ENCODE measurements around the gene CR2.
"Not testable (repeated sequence)": the region's sequence is repeated elsewhere in the genome, so short reads cannot be mapped to it uniquely, and the experiment has no call there.

CR2 gene

DNA sequence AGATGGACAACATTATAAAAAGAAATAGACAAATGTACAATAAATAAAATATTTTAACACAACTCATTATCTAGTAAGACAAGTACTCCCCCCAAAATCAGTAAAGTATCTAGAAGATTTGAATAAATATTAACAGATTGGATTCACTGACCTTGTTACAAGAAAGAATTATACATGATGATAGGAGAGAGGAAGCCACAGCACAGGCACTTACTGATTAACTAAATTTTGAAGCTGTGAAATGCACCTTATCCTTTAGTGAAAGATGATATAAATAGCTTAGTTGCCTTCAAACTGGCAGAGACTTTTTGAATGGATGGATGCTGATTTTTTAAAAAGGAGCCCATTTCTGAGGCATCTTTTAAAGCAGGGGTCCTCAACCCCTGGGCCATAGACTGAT, 50.3 kb downstream of the CR2 start:
- DNase-seq (ENCODE audit: low spot score): no peak

- no peak for DNase-seq (ENCODE audit: low spot score)
Measured at GRCh38 chr1:207510444-207510843, 56.3 kb downstream of the CR2 start.

DNA sequence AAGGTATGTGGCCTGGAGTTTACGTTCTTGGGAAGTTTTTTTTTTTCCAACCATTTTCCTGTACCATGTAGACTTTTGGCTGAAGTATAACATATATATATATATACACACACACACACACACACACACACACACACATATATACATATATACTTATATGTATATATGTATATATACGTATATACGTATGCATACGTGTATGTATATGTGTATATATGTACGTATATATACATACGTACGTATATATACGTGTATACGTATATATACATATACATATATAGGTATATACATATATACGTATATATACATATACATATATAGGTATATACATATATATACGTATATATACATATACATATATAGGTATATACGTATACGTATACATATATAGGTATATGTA, 60.8 kb downstream of the CR2 start:
- no peak for DNase-seq (ENCODE audit: low spot score)

GRCh38 chr1:207516729-207517128, 62.6 kb downstream of the CR2 start:
- DNase-seq (ENCODE audit: low spot score): no peak

- no peak for DNase-seq (ENCODE audit: low spot score)
Measured at GRCh38 chr1:207518608-207519236, 64.6 kb downstream of the CR2 start.

DNA sequence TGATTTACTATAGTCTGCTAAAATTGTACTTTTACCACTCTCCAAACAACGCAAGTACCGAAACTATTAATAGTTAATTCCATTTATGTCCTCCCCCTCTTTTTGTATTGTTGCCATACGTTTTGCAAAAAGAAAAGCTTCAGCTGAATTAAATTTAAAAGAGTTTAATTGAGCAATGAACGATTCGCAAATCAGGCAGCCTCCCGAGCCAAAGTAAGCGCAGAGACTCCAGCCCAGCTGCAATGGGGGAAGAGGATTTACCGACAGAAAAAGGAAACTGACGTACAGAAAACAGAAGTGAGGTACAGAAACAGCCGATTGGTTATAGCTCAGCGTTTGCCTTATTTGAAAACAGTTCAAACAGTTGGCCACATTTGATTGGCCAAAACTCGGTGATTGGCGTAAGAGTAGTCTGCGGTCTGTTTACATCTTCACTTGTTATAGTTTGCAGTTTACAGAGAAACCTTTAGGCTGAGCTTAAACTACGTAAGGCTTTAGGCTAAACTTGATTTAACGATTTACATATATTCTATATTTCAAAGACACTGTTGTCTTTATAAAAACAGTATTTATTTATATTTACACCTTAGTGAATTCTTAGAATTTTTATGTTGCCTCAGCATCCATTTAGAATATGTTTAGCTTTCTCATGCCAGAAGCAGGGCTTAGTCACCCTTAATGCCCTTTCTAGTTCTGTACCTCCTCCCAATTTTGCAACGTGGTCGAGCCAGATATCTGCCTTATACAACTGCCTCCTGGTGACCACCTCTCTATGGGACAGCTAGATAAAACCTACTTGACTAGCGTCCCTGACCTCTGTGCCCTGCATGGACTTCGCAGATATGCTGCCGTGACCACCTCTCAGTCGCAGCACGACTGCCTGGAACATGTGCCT, 65.6 kb downstream of the CR2 start:
- DNase-seq (ENCODE audit: low spot score): no peak

DNA sequence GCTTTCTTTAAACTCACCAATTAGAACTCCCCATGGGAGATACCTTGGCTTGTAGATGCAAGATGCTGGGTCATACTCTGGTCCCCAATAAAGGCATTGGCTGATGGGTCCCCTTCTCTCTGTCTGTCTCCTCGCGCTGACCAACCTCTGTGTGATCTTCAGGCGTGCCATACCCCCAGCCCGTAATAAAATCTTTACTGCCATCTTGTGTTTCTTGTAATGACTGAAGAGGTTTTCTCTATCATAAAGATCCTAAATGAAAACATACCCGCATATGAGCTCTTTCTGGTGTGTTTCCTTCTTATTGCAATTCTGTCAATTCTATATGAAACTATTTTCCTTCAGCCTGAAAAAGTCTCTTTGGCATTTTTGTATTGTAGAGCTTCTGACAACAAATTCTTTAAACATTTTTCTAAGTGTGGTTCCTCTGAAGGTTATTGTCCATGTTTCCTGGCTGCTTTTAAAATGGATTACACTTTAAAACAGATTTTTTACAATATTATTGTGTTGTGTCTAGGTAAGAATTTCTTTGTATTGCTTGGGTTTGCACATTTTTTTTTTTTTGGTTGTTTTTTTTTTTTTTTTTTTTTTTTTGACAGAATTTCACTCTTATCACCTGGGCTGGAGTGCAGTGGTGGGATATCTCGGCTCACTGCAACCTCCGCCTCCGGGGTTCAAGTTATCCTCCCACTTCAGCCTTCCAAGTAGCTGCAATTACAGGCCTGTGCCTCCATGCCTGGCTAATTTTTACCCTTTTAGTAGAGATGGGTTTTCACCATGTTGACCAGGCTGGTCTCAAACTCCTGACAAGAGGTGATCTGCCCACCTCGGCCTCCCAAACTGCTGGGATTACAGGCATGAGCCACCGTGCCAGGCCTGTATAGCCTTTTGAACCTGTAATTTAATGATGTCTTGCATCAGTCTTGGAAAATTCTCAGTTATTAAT, 66.5 kb downstream of the CR2 start:
- not testable (repeated sequence) for DNase-seq (ENCODE audit: low spot score)

- DNase-seq (ENCODE audit: low spot score): not testable (repeated sequence)
Measured at GRCh38 chr1:207525239-207525638, 71.1 kb downstream of the CR2 start.

DNA sequence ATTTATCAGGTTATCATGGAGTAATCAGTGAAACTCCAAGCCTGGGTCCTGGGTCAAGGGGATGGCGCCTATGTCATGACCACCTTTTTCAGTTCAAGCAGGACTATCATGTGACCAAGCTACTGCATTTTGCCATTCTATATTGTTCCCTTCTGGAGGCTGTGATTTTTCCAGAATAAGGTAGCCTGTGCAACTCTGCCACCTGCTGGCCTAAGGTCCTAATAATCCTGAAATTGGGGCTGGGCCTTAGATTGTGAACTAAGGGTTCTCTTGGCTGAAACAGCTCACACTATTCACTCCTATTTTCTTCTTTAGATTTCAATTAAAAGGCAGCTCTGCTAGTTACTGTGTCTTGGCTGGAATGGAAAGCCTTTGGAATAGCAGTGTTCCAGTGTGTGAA, 74.3 kb downstream of the CR2 start:
- DNase-seq (ENCODE audit: low spot score): not testable (repeated sequence)

DNA sequence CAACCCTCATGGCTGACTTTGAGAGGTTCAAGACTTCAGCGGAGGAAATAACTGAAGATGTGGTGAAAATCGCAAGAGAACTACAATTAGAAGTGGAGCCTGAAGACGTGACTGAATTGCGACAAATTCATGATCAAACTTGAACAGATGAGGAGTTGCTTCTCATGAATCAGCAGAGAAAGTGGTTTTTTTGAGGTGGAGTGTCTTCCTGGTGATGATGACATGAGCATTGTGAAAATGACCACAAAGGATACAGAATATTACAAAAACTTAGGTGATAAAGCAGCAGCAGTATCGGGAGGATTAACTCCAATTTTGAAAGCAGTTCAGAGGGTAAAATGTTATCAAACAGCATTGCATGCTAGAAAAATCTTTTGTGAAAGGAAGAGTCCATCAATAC, 82.1 kb downstream of the CR2 start:
- not testable (repeated sequence) for DNase-seq (ENCODE audit: low spot score)
